Left ventricle myocardium inferior (tissue), 1 donor: ENCODE results near the gene NCMAP. TPM values are rescaled to one million over a fixed set of nuclear protein-coding genes. Genes with fewer than 3 reads are reported as not detected.
"Not testable (repeated sequence)": the region's sequence is repeated elsewhere in the genome, so short reads cannot be mapped to it uniquely, and the experiment has no call there.

Experiments
- DNase-seq: peaks from one replicate; pipeline ENCODE4 v3.0.0-alpha.2; 2020
- H3K27ac ChIP-seq: fragments of 200-600 bp; replicated peaks from 2 replicates; pipeline ENCODE4 v1.8.0; 2021
- H3K27me3 ChIP-seq: fragments of 200-600 bp; 2 replicates; pipeline ENCODE4 v1.8.0; 2021; ENCODE audit warnings: low read depth
- H3K36me3 ChIP-seq: fragments of 200-600 bp; 2 replicates; pipeline ENCODE4 v1.8.0; 2021
- H3K4me1 ChIP-seq: fragments of 200-600 bp; 2 replicates; pipeline ENCODE4 v1.8.0; 2021
- H3K4me3 ChIP-seq: fragments of 200-600 bp; 2 replicates; pipeline ENCODE4 v1.8.0; 2021; ENCODE audit warnings: mild to moderate bottlenecking, moderate library complexity
- H3K9me3 ChIP-seq: fragments of 200-600 bp; replicated peaks from 2 replicates; pipeline ENCODE4 v1.8.0; 2021
- CTCF ChIP-seq: fragments of 200-600 bp; IDR thresholded peaks from 2 replicates; pipeline ENCODE4 v1.8.0; 2021; ENCODE audit warnings: antibody characterized with exemption, mild to moderate bottlenecking, borderline replicate concordance
- intact Hi-C: fragments of 100-400 bp; cut with micrococcal nuclease; formaldehyde crosslinking; loops from one replicate; pipeline ENCODE4 v1.11.0; 2022
- total RNA-seq: library from RNA; stranded (reverse); fragmentation: NEBNext Ultra II Directional; extraction: Animal tissue kit (Norgen Biotek cat#: 25700); gene quantifications from one replicate; pipeline ENCODE4 v1.2.1, GENCODE V29; 2021
- donor health status: DM: no; HTN: yes; CAD: no; lungs with severe emphysema.

Gene NCMAP
- total RNA-seq, 1 donor from 2014 or later, result 0.11 TPM

- Histone ChIP-seq H3K4me1 (no peaks in the 10 kb centered on the region), H3K27me3 (no peaks in the 10 kb centered on the region), H3K9me3 (no peaks in the 10 kb centered on the region), H3K4me3 (no peak overlapping the region), H3K27ac (no peak overlapping the region), H3K36me3 (peaks cover 5% of the 10 kb centered on the region)
- no peak for TF ChIP-seq CTCF
- no peak for DNase-seq
- intact Hi-C loops, result no loop called here
Measured at GRCh38 chr1:24514946-24515345, 40.9 kb upstream of the NCMAP start.

- H3K36me3 ChIP-seq, H3K4me1 ChIP-seq, intact Hi-C loops, H3K27ac ChIP-seq, H3K9me3 ChIP-seq, H3K27me3 ChIP-seq, DNase-seq, H3K4me3 ChIP-seq: not testable (repeated sequence)
Measured at GRCh38 chr1:24515671-24516209, 40.1 kb upstream of the NCMAP start.

GRCh38 chr1:24516506-24516905, 39.4 kb upstream of the NCMAP start:
- intact Hi-C loops, result no loop called here
- Histone ChIP-seq H3K27ac (no peak overlapping the region), H3K9me3 (no peaks in the 10 kb centered on the region), H3K36me3 (peaks cover 5% of the 10 kb centered on the region), H3K4me1 (no peaks in the 10 kb centered on the region), H3K27me3 (no peaks in the 10 kb centered on the region), H3K4me3 (no peak overlapping the region)
- DNase-seq, result no peak
- TF ChIP-seq CTCF, result no peak

- no peak overlapping the region for H3K27ac ChIP-seq
- no peak for TF ChIP-seq CTCF
- H3K9me3 ChIP-seq, result no peaks in the 10 kb centered on the region
- H3K4me1 ChIP-seq, result no peaks in the 10 kb centered on the region
- DNase-seq, result no peak
- intact Hi-C loops, result no loop called here
- H3K4me3 ChIP-seq, result no peak overlapping the region
- peaks cover 5% of the 10 kb centered on the region for H3K36me3 ChIP-seq
- no peaks in the 10 kb centered on the region for H3K27me3 ChIP-seq
Measured at GRCh38 chr1:24517898-24518297, 38.0 kb upstream of the NCMAP start.

GRCh38 chr1:24520282-24520681, 35.6 kb upstream of the NCMAP start:
- DNase-seq, H3K27me3 ChIP-seq, H3K4me1 ChIP-seq, H3K27ac ChIP-seq, H3K36me3 ChIP-seq, H3K4me3 ChIP-seq, H3K9me3 ChIP-seq, intact Hi-C loops: not testable (repeated sequence)

GRCh38 chr1:24525606-24526005, 30.3 kb upstream of the NCMAP start:
- Histone ChIP-seq H3K27ac (no peak overlapping the region), H3K9me3 (no peaks in the 10 kb centered on the region), H3K36me3 (no peaks in the 10 kb centered on the region), H3K4me3 (no peak overlapping the region), H3K4me1 (no peaks in the 10 kb centered on the region), H3K27me3 (no peaks in the 10 kb centered on the region)
- intact Hi-C loops, result no loop called here
- no peak for DNase-seq
- no peak for TF ChIP-seq CTCF

- intact Hi-C loops, result no loop called here
- no peak for TF ChIP-seq CTCF
Measured at GRCh38 chr1:24526045-24526444, 29.8 kb upstream of the NCMAP start.

More at GRCh38 chr1:24526045-24526444, 29.8 kb upstream of the NCMAP start:
- peaks cover 2% of the 10 kb centered on the region for H3K36me3 ChIP-seq
- DNase-seq, result no peak
- H3K9me3 ChIP-seq, result no peaks in the 10 kb centered on the region
- H3K4me1 ChIP-seq, result no peaks in the 10 kb centered on the region
- no peak overlapping the region for H3K4me3 ChIP-seq
- H3K27me3 ChIP-seq, result no peaks in the 10 kb centered on the region
- no peak overlapping the region for H3K27ac ChIP-seq
